SK-N-MC (cell line): ENCODE data around the gene ADH1C.
A peak's percentile ranks its signal among the peaks of the same experiment; 100 is the strongest.

Experiments used
- DNase-seq: peaks from one replicate; pipeline ENCODE4 v3.0.0-alpha.2; 2011; ENCODE audit warnings: low read depth, low spot score
- H3K27ac ChIP-seq: fragments of 200-600 bp; sonication (generic); 2 replicates; pipeline ENCODE4 v1.5.1; 2016; ENCODE audit warnings: mixed run types
- H3K36me3 ChIP-seq: fragments of 200-600 bp; sonication (generic); 2 replicates; pipeline ENCODE4 v1.6.1; 2017; ENCODE audit warnings: antibody characterized with exemption, low read length, mixed read lengths; ENCODE audit not compliant: insufficient read depth
- H3K4me3 ChIP-seq: fragments of 200-600 bp; sonication (generic); 2 replicates; pipeline ENCODE4 v1.5.1; 2016
- H3K9ac ChIP-seq: fragments of 200-600 bp; sonication (generic); 2 replicates; pipeline ENCODE4 v1.8.0; 2017; ENCODE audit warnings: mixed run types, mixed read lengths; ENCODE audit not compliant: insufficient read length
- H3K9me3 ChIP-seq: fragments of 200-600 bp; sonication (generic); 2 replicates; pipeline ENCODE4 v1.6.1; 2017; ENCODE audit warnings: low read depth, mild to moderate bottlenecking, antibody characterized with exemption, low read length, moderate library complexity, mixed read lengths
- EZH2 ChIP-seq: fragments of 200-600 bp; sonication (generic); IDR thresholded peaks from one replicate; pipeline ENCODE4 v1.6.1; 2017; ENCODE audit warnings: antibody characterized with exemption
- FOXP2 ChIP-seq: optimal IDR thresholded peaks from 2 replicates; pipeline ENCODE3; 2011; ENCODE audit warnings: mild to moderate bottlenecking, moderate library complexity; ENCODE audit not compliant: insufficient read depth; ENCODE audit errors: extremely low read length, control extremely low read depth
- POLR2AphosphoS5 ChIP-seq: IDR thresholded peaks from 2 replicates; pipeline ENCODE4 v1.6.1; 2012; ENCODE audit warnings: mild to moderate bottlenecking, low read depth, low read length, borderline replicate concordance

Gene ADH1C

GRCh38 chr4:99300934-99301333 is 51.6 kb downstream of the ADH1C start:
- DNase-seq, result peak; percentile 85

GRCh38 chr4:99293357-99293756 is 59.2 kb downstream of the ADH1C start:
- no peak overlapping the region for H3K4me3 ChIP-seq
- H3K27ac ChIP-seq, result no peak overlapping the region
- H3K9me3 ChIP-seq, result no peaks in the 10 kb centered on the region
- no peak overlapping the region for H3K9ac ChIP-seq
- DNase-seq, result no peak
- TF ChIP-seq POLR2AphosphoS5 (no peak), EZH2 (no peak), FOXP2 (no peak)
- no peaks in the 10 kb centered on the region for H3K36me3 ChIP-seq

More at GRCh38 chr4:99300934-99301333, 51.6 kb downstream of the ADH1C start:
- H3K9ac ChIP-seq, result no peak overlapping the region
- TF ChIP-seq FOXP2, result no peak
- no peaks in the 10 kb centered on the region for H3K9me3 ChIP-seq
- peak overlapping the region; percentile 27; the same call in 1 of the 2 replicates for H3K4me3 ChIP-seq
- H3K27ac ChIP-seq, result peak overlapping the region; percentile 32; the same call in 1 of the 2 replicates
- no peaks in the 10 kb centered on the region for H3K36me3 ChIP-seq

GRCh38 chr4:99290848-99291786 is 61.4 kb downstream of the ADH1C start, which contains the start of gene ADH1A:
Gene ADH1A, minus strand, starts transcription at chr4:99290985. Its CDS starts 71 bp downstream, at chr4:99290914.
- no peak for DNase-seq
- Histone ChIP-seq H3K9ac (no peak within 1 kb of the TSS), H3K27ac (no peak within 1 kb of the TSS), H3K36me3 (no peaks in the 10 kb centered on the region), H3K4me3 (no peak within 1 kb of the TSS), H3K9me3 (no peaks in the 10 kb centered on the region)
- no peak for TF ChIP-seq EZH2
- TF ChIP-seq FOXP2, result no peak
- TF ChIP-seq POLR2AphosphoS5, result no peak
